Measurements from ENCODE around the gene HTRA3.

DNA sequence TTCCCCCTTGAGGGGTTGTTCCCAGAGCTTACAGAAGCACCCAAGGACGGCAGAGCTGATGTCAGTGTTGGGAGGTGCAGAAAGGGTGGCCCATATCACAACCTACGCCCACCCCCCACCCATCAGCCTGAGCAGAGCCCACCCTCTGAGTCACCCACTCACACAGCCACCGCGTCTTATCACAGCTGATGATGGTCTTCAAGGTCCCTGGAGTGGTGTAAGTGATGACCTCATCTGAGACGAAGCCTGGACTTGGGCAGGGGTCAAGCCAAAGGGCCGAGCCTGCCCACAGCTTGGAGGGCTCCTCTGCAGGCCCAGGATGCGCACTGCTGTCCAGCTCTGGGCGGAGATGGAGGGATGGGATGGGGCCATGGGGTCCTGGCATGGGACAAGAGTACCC, 3.0 kb upstream of the HTRA3 start:
- TF ChIP-seq, protein P1, sequence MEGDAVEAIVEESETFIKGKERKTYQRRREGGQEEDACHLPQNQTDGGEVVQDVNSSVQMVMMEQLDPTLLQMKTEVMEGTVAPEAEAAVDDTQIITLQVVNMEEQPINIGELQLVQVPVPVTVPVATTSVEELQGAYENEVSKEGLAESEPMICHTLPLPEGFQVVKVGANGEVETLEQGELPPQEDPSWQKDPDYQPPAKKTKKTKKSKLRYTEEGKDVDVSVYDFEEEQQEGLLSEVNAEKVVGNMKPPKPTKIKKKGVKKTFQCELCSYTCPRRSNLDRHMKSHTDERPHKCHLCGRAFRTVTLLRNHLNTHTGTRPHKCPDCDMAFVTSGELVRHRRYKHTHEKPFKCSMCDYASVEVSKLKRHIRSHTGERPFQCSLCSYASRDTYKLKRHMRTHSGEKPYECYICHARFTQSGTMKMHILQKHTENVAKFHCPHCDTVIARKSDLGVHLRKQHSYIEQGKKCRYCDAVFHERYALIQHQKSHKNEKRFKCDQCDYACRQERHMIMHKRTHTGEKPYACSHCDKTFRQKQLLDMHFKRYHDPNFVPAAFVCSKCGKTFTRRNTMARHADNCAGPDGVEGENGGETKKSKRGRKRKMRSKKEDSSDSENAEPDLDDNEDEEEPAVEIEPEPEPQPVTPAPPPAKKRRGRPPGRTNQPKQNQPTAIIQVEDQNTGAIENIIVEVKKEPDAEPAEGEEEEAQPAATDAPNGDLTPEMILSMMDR (conservative IDR thresholded peaks at IDR 0.05): no peak
- TF ChIP-seq ZFX (IDR thresholded peaks at IDR 0.05): no peak
